ENCODE results near the gene SORL1-AS1.

Gene SORL1-AS1

GRCh38 chr11:121452609-121453150 lies at the start of gene SORL1-AS1:
SORL1-AS1 (minus strand) TSS chr11:121452967.
- peak; percentile 53 for DNase-seq

- DNase-seq = no peak
Observed at GRCh38 chr11:121500717-121501116, 48.0 kb upstream of the SORL1-AS1 start.

- DNase-seq = no peak
Observed at GRCh38 chr11:121500275-121500674, 47.5 kb upstream of the SORL1-AS1 start.

GRCh38 chr11:121499405-121499804 lies 46.6 kb upstream of the SORL1-AS1 start:
- no peak for DNase-seq

- DNase-seq = no peak
Observed at GRCh38 chr11:121497176-121497998, 44.6 kb upstream of the SORL1-AS1 start.

- no peak for DNase-seq
Observed at GRCh38 chr11:121494355-121495099, 41.8 kb upstream of the SORL1-AS1 start.

GRCh38 chr11:121489823-121490222 lies 37.1 kb upstream of the SORL1-AS1 start:
- no peak for DNase-seq

GRCh38 chr11:121488641-121489040 lies 35.9 kb upstream of the SORL1-AS1 start:
- DNase-seq = no peak

- DNase-seq = no peak
Observed at GRCh38 chr11:121488170-121488569, 35.4 kb upstream of the SORL1-AS1 start.

GRCh38 chr11:121487191-121487590 lies 34.4 kb upstream of the SORL1-AS1 start:
- DNase-seq = no peak

GRCh38 chr11:121486054-121486453 lies 33.3 kb upstream of the SORL1-AS1 start:
- DNase-seq = no peak

GRCh38 chr11:121485216-121485615 lies 32.4 kb upstream of the SORL1-AS1 start:
- DNase-seq = no peak

- no peak for DNase-seq
Observed at GRCh38 chr11:121483805-121484480, 31.2 kb upstream of the SORL1-AS1 start.

GRCh38 chr11:121482231-121483129 lies 29.7 kb upstream of the SORL1-AS1 start:
- peak; percentile 67 for DNase-seq

GRCh38 chr11:121481484-121482230 lies 28.9 kb upstream of the SORL1-AS1 start:
- peak; percentile 60 for DNase-seq

GRCh38 chr11:121479698-121480238 lies 27.0 kb upstream of the SORL1-AS1 start:
- no peak for DNase-seq

GRCh38 chr11:121478895-121479697 lies 26.3 kb upstream of the SORL1-AS1 start:
- DNase-seq = no peak

- DNase-seq = no peak
Observed at GRCh38 chr11:121478226-121478894, 25.6 kb upstream of the SORL1-AS1 start.

- no peak for DNase-seq
Observed at GRCh38 chr11:121476379-121477032, 23.7 kb upstream of the SORL1-AS1 start.

Measured in activated gamma-delta T cell treated with Interleukin-2 at 50 U/mL for 16 hours (primary cell).